ENCODE measurements around the gene CUL2. TPM values are rescaled to one million over a fixed set of nuclear protein-coding genes. Genes with fewer than 3 reads are reported as not detected.

The CUL2 gene
- total and polyA plus RNA-seq, 7 donors = 26.2 to 65.6 (median 47.0) TPM

DNA sequence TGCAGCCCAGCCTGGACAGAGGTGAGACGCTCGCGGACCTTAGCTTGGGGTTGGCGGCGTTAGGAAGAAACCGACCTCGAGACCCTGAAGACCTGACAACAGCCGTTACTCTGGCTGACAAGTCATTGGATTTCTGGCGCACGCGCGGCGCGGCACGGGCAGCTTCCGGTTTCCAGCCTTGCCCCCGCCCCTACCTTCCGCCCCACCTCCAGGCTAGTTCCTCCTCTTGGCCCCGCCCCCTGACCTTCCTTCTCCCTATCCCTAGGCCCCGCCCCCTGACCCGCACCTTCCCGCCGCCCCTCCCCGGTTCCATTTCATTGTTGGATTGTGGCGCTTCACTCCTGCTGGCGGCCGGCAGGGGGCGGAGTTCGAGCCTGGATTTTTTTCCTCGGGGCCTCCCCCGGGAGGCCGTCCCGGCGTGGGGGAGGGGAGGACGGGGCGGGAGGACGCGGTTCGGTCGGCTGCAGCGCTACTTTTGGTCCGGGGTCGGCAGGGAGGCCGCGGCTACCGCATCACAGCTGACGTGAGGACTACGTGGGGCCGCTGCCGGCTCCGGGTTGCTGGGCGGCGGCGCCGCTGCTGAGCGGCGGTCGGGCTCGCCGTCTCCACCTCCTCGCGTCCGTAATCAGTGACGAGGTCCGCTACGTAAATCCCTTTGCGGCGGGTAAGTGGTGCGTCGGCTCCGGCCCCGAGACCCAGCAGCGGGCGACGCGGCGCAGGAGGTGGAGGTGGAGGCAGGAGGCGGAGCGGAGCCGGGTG, 36.6 kb upstream of the CUL2 start, which contains the start of gene CREM:
CREM (plus strand) TSS at position 317 of the 759 bp plus-strand sequence. CDS start 10,990 bp downstream, outside the sequence.
- Histone ChIP-seq H3K36me3 (ENCODE audit: insufficient read depth in 1 of 2, low read depth in 1 of 2) (no peaks in the 10 kb centered on the region), H3K27ac (peak within 1 kb of the TSS; percentile 98), H3K27me3 (ENCODE audit: insufficient read depth in 3 of 3, low read length in 2 of 3) (no peaks in the 10 kb centered on the region), H3K4me3 (peak within 1 kb of the TSS; percentile 80), H3K9me3 (no peaks in the 10 kb centered on the region), H3K4me1 (peaks cover 10% of the 10 kb centered on the region)
- intact Hi-C loops (cut with DNase I) = loop anchor here (1.0 to 10.0 kb wide), 3 partner anchors 69 to 438 kb away; no protein-coding TSS in a partner anchor
- peak; percentile 96 to 97 (median 96) for ATAC-seq
- peak; percentile 99 to 100 for DNase-seq
- 0 to 1% (median 1%) methylated on average over 50 to 80 of the region's 80 CpGs for whole genome bisulfite sequencing, 3 donors
- TF ChIP-seq, protein P1, sequence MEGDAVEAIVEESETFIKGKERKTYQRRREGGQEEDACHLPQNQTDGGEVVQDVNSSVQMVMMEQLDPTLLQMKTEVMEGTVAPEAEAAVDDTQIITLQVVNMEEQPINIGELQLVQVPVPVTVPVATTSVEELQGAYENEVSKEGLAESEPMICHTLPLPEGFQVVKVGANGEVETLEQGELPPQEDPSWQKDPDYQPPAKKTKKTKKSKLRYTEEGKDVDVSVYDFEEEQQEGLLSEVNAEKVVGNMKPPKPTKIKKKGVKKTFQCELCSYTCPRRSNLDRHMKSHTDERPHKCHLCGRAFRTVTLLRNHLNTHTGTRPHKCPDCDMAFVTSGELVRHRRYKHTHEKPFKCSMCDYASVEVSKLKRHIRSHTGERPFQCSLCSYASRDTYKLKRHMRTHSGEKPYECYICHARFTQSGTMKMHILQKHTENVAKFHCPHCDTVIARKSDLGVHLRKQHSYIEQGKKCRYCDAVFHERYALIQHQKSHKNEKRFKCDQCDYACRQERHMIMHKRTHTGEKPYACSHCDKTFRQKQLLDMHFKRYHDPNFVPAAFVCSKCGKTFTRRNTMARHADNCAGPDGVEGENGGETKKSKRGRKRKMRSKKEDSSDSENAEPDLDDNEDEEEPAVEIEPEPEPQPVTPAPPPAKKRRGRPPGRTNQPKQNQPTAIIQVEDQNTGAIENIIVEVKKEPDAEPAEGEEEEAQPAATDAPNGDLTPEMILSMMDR (IDR thresholded peaks at IDR 0.05) = peak; percentile 80

DNA sequence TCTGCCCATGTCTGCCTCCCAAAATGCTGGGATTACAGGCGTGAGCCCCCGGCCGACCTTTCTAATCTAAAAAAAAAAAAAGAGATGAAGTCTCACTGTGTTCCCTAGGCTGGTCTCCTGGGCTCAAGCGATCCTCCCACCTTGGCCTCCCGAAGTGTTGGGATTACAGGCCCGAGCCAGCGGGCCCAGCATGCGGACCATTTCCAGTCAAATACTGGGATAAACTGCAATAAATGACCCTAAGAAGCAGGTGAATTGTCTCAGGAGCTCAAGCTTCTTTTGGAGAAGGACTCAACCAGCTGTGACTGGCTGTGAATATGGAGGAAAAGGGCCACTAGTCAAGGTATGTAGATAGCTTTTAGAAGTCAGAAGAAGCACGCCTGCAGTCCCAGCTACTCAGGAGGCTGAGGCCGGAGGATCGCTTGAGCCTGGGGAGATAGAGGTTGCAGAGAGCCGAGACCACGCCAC, 36.0 kb upstream of the CUL2 start:
- ATAC-seq (no peak), DNase-seq (no peak)
- peak overlapping the region; percentile 80 for H3K4me3 ChIP-seq
- no peaks in the 10 kb centered on the region for H3K9me3 ChIP-seq
- TF ChIP-seq, protein P1 (IDR thresholded peaks at IDR 0.05) = no peak
- H3K36me3 ChIP-seq (ENCODE audit: insufficient read depth in 1 of 2, low read depth in 1 of 2) = no peaks in the 10 kb centered on the region
- H3K4me1 ChIP-seq = peaks cover 10% of the 10 kb centered on the region
- peak overlapping the region; percentile 98 for H3K27ac ChIP-seq
- WGBS, 3 donors = 70 to 76% (median 70%) methylated on average over 13 of the region's 13 CpGs
- no peaks in the 10 kb centered on the region for H3K27me3 ChIP-seq (ENCODE audit: insufficient read depth in 3 of 3, low read length in 2 of 3)
- intact Hi-C loops (cut with DNase I) = loop anchor here (5.0 to 10.0 kb wide), 2 partner anchors 71 to 439 kb away; no protein-coding TSS in a partner anchor

DNA sequence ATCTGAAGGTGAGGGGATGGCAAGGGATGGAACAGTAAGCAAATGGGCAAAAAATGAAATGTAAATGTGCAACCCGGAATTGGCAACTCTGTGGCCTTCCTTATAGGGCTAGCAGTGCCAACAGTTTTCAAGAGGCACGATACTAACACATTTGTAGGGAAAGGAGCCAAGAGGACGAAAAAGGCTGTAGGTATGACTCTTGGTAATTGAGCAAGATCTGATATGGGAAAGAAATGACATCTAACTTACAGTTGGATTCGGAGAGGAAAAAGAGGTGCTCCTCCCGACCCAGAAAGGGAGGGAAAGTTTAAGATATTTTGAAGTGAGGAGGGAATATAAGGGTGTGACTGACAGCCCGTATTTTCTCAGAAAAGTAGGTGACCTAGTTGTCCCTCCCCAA, 34.4 kb upstream of the CUL2 start:
- 55 to 66% (median 56%) methylated on average over 6 of the region's 6 CpGs for WGBS, 3 donors
- DNase-seq (no peak), ATAC-seq (no peak)
- Histone ChIP-seq H3K4me1 (peaks cover 10% of the 10 kb centered on the region), H3K27me3 (ENCODE audit: insufficient read depth in 3 of 3, low read length in 2 of 3) (no peaks in the 10 kb centered on the region), H3K9me3 (no peaks in the 10 kb centered on the region), H3K27ac (peak overlapping the region; percentile 43), H3K4me3 (no peak overlapping the region), H3K36me3 (ENCODE audit: insufficient read depth in 1 of 2, low read depth in 1 of 2) (no peaks in the 10 kb centered on the region)
- TF ChIP-seq, protein P1 (IDR thresholded peaks at IDR 0.05) = no peak
- intact Hi-C loops (cut with DNase I) = loop anchor here in 1 of 2 donors (10.0 kb wide), 1 partner anchor 440 kb away; no protein-coding TSS in a partner anchor

DNA sequence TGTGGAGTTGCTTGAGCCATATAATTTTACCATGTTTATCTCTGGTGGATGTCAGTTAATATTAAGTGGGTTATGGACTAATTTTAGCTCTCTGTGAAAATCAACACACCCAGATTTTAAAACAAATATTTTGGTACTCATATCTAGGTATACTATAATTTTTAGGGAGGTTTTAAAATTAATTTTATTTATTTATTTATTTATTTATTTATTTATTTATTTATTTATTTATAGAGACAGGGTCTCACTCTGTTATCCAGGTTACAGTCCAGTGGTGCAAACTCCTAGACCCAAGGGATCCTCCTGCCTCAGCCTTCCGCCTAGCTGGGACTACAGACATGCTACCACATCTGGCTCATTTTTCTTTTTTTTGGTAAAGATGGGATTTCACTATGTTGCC, 29.2 kb upstream of the CUL2 start:
- Histone ChIP-seq H3K4me1 (no peaks in the 10 kb centered on the region), H3K36me3 (ENCODE audit: insufficient read depth in 1 of 2, low read depth in 1 of 2) (no peaks in the 10 kb centered on the region), H3K27me3 (ENCODE audit: insufficient read depth in 3 of 3, low read length in 2 of 3) (no peaks in the 10 kb centered on the region), H3K9me3 (no peaks in the 10 kb centered on the region), H3K4me3 (no peak overlapping the region), H3K27ac (no peak overlapping the region)
- ATAC-seq = no peak
- 94 to 96% (median 96%) methylated on average over 1 of the region's 1 CpG for WGBS, 3 donors
- intact Hi-C loops (cut with DNase I) = no loop called here
- DNase-seq = no peak
- TF ChIP-seq, protein P1 (IDR thresholded peaks at IDR 0.05) = no peak

All from psoas muscle (tissue), 8 donors.